Esophagus squamous epithelium (tissue), 5 donors: Measurements from ENCODE around the gene NPHP4. TPM values are rescaled to one million over a fixed set of nuclear protein-coding genes. Genes with fewer than 3 reads are reported as not detected.

Source experiments
- DNase-seq: peaks from one replicate; lab custom pipeline; 2025; lab: John Stamatoyannopoulos, UW
- H3K27ac ChIP-seq, 4 donors: fragments of 200-600 bp; sonication (generic); one replicate each; pipeline ENCODE4 v1.5.1; 2016 to 2019; ENCODE audit warnings: mild to moderate bottlenecking in 1 of 4
- H3K27me3 ChIP-seq, 4 donors: fragments of 200-600 bp; sonication (generic); 1 replicate in 3 of 4; 2 replicates in 1 of 4; pipeline versions ENCODE4 v1.5.1 to v1.6.0; 2017 to 2021; ENCODE audit warnings: antibody characterized with exemption in 1 of 4
- H3K36me3 ChIP-seq, 3 donors: fragments of 200-600 bp; sonication (generic); one replicate each; pipeline ENCODE4 v1.5.1; 2016 to 2019
- H3K4me1 ChIP-seq, 3 donors: fragments of 200-600 bp; sonication (generic); one replicate each; pipeline ENCODE4 v1.5.1; 2017 to 2019
- H3K4me3 ChIP-seq, 4 donors: fragments of 200-600 bp; sonication (generic); 1 replicate in 3 of 4; 2 replicates in 1 of 4; pipeline ENCODE4 v1.5.1; 2016 to 2019; ENCODE audit warnings: mild to moderate bottlenecking in 2 of 4, moderate library complexity in 1 of 4
- H3K9me3 ChIP-seq, 3 donors: fragments of 200-600 bp; sonication (generic); one replicate each; pipeline ENCODE4 v1.5.1; 2016 to 2019
- CTCF ChIP-seq, 6 experiments: fragments of 450-650 bp in 4 of 6; fragments of 200-600 bp in 2 of 6; sonication (generic) in 2 of 6; IDR thresholded peaks; one replicate each; pipeline ENCODE4 v1.5.1; 2016 to 2019; ENCODE audit warnings: antibody characterized with exemption in 6 of 6, mild to moderate bottlenecking in 4 of 6, moderate library complexity in 4 of 6
- POLR2A ChIP-seq, 4 donors: fragments of 450-650 bp; IDR thresholded peaks; one replicate each; pipeline ENCODE4 v1.6.1; 2017; ENCODE audit warnings: antibody characterized with exemption in 4 of 4, mild to moderate bottlenecking in 4 of 4, moderate library complexity in 3 of 4
- WGBS, 2 donors: methylation state at CpG; one replicate each; pipeline ENCODE4 v1.1.5; 2018; 5-methylcytosine and 5-hydroxymethylcytosine counted together
- intact Hi-C: fragments of 100-400 bp; cut with DNase I; formaldehyde crosslinking; loops from one replicate; pipeline ENCODE4 v1.15.0; 2022
- total RNA-seq, 4 donors: library from RNA; depleted of rRNA; stranded (reverse); fragments of >200 nt; gene quantifications; one replicate each; pipeline ENCODE4 v1.1.0, GENCODE V29; 2016
- donor health status: DM: yes; HTN: yes; CAD: no.

Gene NPHP4
- total RNA-seq, 4 donors from 2014 or later, result 2.4 to 8.8 (median 5.3) TPM

- Histone ChIP-seq H3K27me3 (no peaks in the 10 kb centered on the region), H3K4me1 (peaks cover 0 to 9% (median 0%) of the 10 kb centered on the region in 3 donors), H3K27ac (no peak overlapping the region), H3K4me3 (no peak overlapping the region), H3K36me3 (peaks cover 0 to 81% (median 0%) of the 10 kb centered on the region in 3 donors), H3K9me3 (no peaks in the 10 kb centered on the region)
- no peak for DNase-seq
- WGBS, 2 donors, result 93 to 95% methylated on average over 8 to 13 of the region's 19 CpGs
- intact Hi-C loops, result no loop called here
- TF ChIP-seq POLR2A (IDR thresholded peaks at IDR 0.05) (no peak), CTCF (IDR thresholded peaks at IDR 0.05) (no peak)
Observed at GRCh38 chr1:5951846-5952410, 40.3 kb downstream of the NPHP4 start.

DNA sequence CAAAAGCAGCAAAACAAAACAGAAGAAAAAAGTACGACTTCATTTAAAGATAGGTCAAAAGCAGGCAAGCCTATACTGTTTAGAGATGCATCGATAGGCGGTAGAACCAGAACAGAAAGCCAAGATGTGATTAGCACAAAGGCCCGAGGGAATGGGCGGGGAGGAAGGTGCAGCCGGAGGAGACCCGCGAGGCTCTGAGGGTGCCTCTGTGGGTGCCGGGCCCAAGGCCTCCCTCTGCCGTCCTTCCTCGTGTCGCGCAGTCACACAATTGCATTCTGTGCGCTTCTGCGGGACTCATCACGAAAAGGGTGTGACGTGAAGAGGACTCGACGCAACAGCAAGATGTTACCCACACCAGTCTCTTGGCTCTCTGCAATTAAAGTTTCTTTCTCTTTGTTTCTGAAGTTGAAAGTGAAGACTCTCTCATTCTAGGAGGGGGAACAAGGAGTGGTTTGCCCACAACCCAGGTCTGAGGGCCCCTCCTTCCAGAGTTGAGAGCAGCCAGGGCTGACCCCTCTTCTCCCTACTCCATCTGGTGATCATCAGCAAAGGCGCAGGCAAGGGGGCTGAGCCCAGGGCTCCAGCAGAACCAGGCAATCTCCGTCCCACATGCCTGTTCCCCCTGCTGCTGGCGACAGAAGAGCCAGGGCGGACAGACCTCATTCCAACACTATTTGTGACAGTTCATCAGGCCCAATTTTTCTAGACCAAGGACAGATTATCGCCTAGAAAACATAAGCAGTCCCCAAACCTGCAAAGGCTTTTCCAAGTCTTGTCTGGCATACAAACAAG is 41.0 kb downstream of the NPHP4 start:
- Histone ChIP-seq H3K4me1 (peaks cover 0 to 9% (median 0%) of the 10 kb centered on the region in 3 donors), H3K4me3 (no peak overlapping the region), H3K9me3 (no peaks in the 10 kb centered on the region), H3K27me3 (no peaks in the 10 kb centered on the region), H3K36me3 (peaks cover 0 to 81% (median 0%) of the 10 kb centered on the region in 3 donors), H3K27ac (no peak overlapping the region)
- 75 to 88% methylated on average over 22 to 24 of the region's 24 CpGs for WGBS, 2 donors
- intact Hi-C loops, result no loop called here
- TF ChIP-seq POLR2A (IDR thresholded peaks at IDR 0.05), result no peak
- no peak for TF ChIP-seq CTCF (IDR thresholded peaks at IDR 0.05)
- no peak for DNase-seq

DNA sequence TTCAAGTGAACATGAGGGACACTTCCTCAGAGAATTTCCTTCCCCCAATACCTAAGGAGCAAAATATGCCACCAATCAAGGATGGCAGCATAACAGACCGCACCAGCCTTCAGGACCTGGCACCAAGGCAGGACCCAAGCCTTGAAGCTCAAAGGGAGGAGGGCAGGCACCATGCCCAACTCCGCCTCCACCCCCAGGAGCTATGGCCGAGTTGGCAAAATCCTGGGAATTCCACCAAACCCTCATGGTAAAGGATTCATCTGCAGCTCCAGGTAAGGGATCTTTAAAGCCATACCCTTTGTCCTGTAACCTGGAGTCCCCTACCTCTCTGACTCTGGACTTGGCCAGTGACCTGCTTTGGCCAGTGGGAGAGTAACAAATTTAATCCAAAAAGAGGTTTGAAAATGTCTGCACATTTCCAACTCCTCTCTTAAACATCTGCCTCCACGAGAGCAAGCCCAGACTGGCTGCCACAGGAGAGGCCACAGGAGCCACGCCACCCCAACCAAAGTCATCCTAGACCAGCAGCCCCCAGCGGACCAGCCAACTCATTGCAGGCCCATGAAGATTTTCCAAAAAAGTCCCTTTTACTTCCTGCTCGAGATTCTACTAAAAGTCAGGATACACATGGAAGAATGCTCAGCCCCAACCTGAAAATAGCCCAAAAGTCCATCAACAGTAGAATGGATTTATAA is 41.9 kb downstream of the NPHP4 start:
- Histone ChIP-seq H3K4me1 (peaks cover 0 to 9% (median 0%) of the 10 kb centered on the region in 3 donors), H3K27ac (no peak overlapping the region), H3K36me3 (peaks cover 0 to 81% (median 0%) of the 10 kb centered on the region in 3 donors), H3K27me3 (no peaks in the 10 kb centered on the region), H3K9me3 (no peaks in the 10 kb centered on the region), H3K4me3 (no peak overlapping the region)
- intact Hi-C loops, result no loop called here
- 73 to 80% methylated on average over 4 to 7 of the region's 7 CpGs for whole genome bisulfite sequencing, 2 donors
- no peak for DNase-seq
- TF ChIP-seq POLR2A (IDR thresholded peaks at IDR 0.05), result no peak
- no peak for TF ChIP-seq CTCF (IDR thresholded peaks at IDR 0.05)

- Histone ChIP-seq H3K4me1 (peaks cover 0 to 9% (median 0%) of the 10 kb centered on the region in 3 donors), H3K9me3 (no peaks in the 10 kb centered on the region), H3K4me3 (no peak overlapping the region), H3K27me3 (no peaks in the 10 kb centered on the region), H3K27ac (no peak overlapping the region), H3K36me3 (peaks cover 0 to 81% (median 0%) of the 10 kb centered on the region in 3 donors)
- DNase-seq, result no peak
- 67 to 90% methylated on average over 3 to 4 of the region's 4 CpGs for WGBS, 2 donors
- intact Hi-C loops, result no loop called here
- TF ChIP-seq POLR2A (IDR thresholded peaks at IDR 0.05) (no peak), CTCF (IDR thresholded peaks at IDR 0.05) (no peak)
Observed at GRCh38 chr1:5949761-5950100, 42.5 kb downstream of the NPHP4 start.
